MM.1S (cell line): ENCODE data around the gene TFAP2B.

ENCODE experiments used
- CTCF ChIP-seq: fragments of 300-600 bp; sonication (generic); IDR thresholded peaks from 2 replicates; pipeline ENCODE4 v1.5.1; 2016; ENCODE audit warnings: antibody characterized with exemption, low read length, mixed read lengths
- EZH2 ChIP-seq: fragments of 300-600 bp; sonication (generic); optimal IDR thresholded peaks from 2 replicates; pipeline ENCODE3; 2017; ENCODE audit warnings: low read depth, mild to moderate bottlenecking, antibody characterized with exemption, low read length, mixed read lengths

- TF ChIP-seq CTCF (no peak), EZH2 (no peak)
Observed at GRCh38 chr6:50853939-50854338, 35.3 kb downstream of the TFAP2B start.
